ENCODE measurements around the gene CNIH2. TPM values are rescaled to one million over a fixed set of nuclear protein-coding genes. Genes with fewer than 3 reads are reported as not detected.

CNIH2 gene
- total and polyA plus RNA-seq, 2 of the 13 experiments (the other 11 are each of a cell fraction or from before 2014, with no cell fraction given) = 0.60 to 0.69 TPM

DNA sequence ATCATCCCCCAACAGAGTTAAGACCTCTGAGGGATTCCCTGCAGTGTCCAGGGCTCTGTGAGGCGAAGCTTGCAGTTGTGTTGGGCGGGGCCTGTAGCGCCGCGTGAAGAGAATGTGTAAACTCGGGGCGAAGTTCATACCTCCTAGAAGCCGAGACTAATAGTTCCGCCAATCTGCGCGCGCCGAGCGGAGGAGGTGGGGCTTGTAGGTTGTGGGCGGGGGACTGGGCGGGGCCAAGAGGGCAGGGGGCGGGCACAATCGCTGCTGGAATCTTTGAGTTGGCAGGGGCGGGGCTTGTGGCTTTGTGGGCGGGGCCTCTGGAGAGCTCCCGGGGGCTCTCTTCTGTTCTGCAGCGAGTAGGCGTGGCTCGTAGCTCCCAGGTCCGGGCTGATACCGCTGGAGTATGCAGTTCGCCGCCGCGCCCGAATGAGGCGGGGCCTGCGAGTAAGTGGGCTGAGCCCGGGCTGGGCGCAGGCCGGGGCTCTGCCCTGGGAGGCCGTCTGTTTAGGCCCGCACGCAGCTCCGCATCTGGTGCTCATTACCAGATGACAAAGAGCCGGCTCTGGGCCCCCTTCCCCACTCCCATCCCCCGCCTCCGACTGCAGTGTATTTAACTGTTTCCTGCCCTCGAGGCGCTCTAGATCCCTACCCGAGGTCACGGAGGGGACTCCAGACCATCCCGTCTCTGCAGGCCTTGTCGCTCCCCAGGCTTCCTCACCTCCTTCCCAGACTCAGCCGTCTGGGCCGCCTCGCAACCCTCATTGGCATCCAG is 34.8 kb downstream of the CNIH2 start (continued):
- TF ChIP-seq ZXDC (CRISPR knock-in tag; IDR thresholded peaks at IDR 0.05) (no peak), ZNF775 (CRISPR knock-in tag; IDR thresholded peaks at IDR 0.05; ENCODE audit: borderline replicate concordance) (0 out of 2 replicates have a peak, but pooled peaks have one; percentile 21), ZBTB8A (CRISPR knock-in tag; IDR thresholded peaks at IDR 0.05; ENCODE audit: borderline replicate concordance, low read depth) (no peak), ZNF747 (CRISPR knock-in tag; IDR thresholded peaks at IDR 0.05; ENCODE audit: borderline replicate concordance) (peak; percentile 42; the same call in 1 of the 2 replicates), ZFX (CRISPR knock-in tag; IDR thresholded peaks at IDR 0.05; ENCODE audit: low read depth) (peak; percentile 80), RBAK (CRISPR knock-in tag; IDR thresholded peaks at IDR 0.05) (no peak), POLR2G (IDR thresholded peaks at IDR 0.05; ENCODE audit: low read depth, low read length) (peak; percentile 60; the same call in 1 of the 2 replicates), ZNF691 (CRISPR knock-in tag; IDR thresholded peaks at IDR 0.05; ENCODE audit: borderline replicate concordance, low read depth) (peak; percentile 18; the same call in 1 of the 2 replicates), PLRG1 (conservative IDR thresholded peaks at IDR 0.05) (no peak), NFYB (CRISPR knock-in tag; IDR thresholded peaks at IDR 0.05) (no peak), ZNF777 (CRISPR knock-in tag; IDR thresholded peaks at IDR 0.05) (peak; percentile 93), ZNF432 (CRISPR knock-in tag; IDR thresholded peaks at IDR 0.05; ENCODE audit: borderline replicate concordance) (no peak), ZBTB26 (CRISPR knock-in tag; IDR thresholded peaks at IDR 0.05; ENCODE audit: borderline replicate concordance) (no peak; the same call in 1 of the 2 replicates), ZNF317 (CRISPR knock-in tag; IDR thresholded peaks at IDR 0.05) (peak; percentile 30; the same call in 1 of the 2 replicates), BRD4 (CRISPR knock-in tag; IDR thresholded peaks at IDR 0.05) (peak; percentile 25; the same call in 1 of the 2 replicates), ZNF138 (CRISPR knock-in tag; IDR thresholded peaks at IDR 0.05; ENCODE audit: low read depth) (no peak), ZNF12 (CRISPR knock-in tag; IDR thresholded peaks at IDR 0.05) (peak; percentile 38; the same call in 1 of the 2 replicates), MXI1 (IDR thresholded peaks at IDR 0.05; ENCODE audit: borderline replicate concordance, low read depth, low read length) (peak; percentile 61; the same call in 1 of the 3 replicates), DNMT1 (CRISPR knock-in tag; IDR thresholded peaks at IDR 0.05) (0 out of 2 replicates have a peak, but pooled peaks have one; percentile 8), MAFK (conservative IDR thresholded peaks at IDR 0.05 in 1 of 2, IDR thresholded peaks at IDR 0.05 in 1 of 2; ENCODE audit: low read length in 2 of 2) (no peak)
- TF ChIP-seq, protein P1, sequence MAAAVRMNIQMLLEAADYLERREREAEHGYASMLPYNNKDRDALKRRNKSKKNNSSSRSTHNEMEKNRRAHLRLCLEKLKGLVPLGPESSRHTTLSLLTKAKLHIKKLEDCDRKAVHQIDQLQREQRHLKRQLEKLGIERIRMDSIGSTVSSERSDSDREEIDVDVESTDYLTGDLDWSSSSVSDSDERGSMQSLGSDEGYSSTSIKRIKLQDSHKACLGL (CRISPR knock-in tag; IDR thresholded peaks at IDR 0.05) = peak; percentile 72; the same call in 1 of the 2 replicates
- TF ChIP-seq, protein P2, sequence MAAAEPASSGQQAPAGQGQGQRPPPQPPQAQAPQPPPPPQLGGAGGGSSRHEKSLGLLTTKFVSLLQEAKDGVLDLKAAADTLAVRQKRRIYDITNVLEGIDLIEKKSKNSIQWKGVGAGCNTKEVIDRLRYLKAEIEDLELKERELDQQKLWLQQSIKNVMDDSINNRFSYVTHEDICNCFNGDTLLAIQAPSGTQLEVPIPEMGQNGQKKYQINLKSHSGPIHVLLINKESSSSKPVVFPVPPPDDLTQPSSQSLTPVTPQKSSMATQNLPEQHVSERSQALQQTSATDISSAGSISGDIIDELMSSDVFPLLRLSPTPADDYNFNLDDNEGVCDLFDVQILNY (CRISPR knock-in tag; conservative IDR thresholded peaks at IDR 0.05) = no peak

All from HepG2 (cell line).